GM21515 (cell line): ENCODE data around the gene SPATC1L.
"Not testable (repeated sequence)": the region's sequence is repeated elsewhere in the genome, so short reads cannot be mapped to it uniquely, and the experiment has no call there.

ENCODE experiments used
- ATAC-seq: cut with Tn5 transposase; IDR thresholded peaks from one replicate; pipeline ENCODE4 v1.9.1; 2021; ENCODE audit not compliant: unreplicated experiment

Gene SPATC1L

GRCh38 chr21:46184625-46185555 lies 631 bp upstream of the SPATC1L start:
- ATAC-seq, result no peak

GRCh38 chr21:46183337-46183909 lies 836 bp downstream of the SPATC1L start:
- ATAC-seq, result not testable (repeated sequence)

- ATAC-seq, result no peak
Observed at GRCh38 chr21:46182548-46183336, 1.5 kb downstream of the SPATC1L start.

GRCh38 chr21:46181953-46182547 lies 2.2 kb downstream of the SPATC1L start:
- ATAC-seq, result no peak

GRCh38 chr21:46181436-46181835 lies 2.8 kb downstream of the SPATC1L start:
- no peak for ATAC-seq

- ATAC-seq, result no peak
Observed at GRCh38 chr21:46180778-46181391, 3.4 kb downstream of the SPATC1L start.

GRCh38 chr21:46180079-46180722 lies 4.1 kb downstream of the SPATC1L start:
- ATAC-seq, result no peak

- ATAC-seq, result no peak
Observed at GRCh38 chr21:46179708-46180078, 4.6 kb downstream of the SPATC1L start.

- ATAC-seq, result no peak
Observed at GRCh38 chr21:46178961-46179360, 5.3 kb downstream of the SPATC1L start.

- not testable (repeated sequence) for ATAC-seq
Observed at GRCh38 chr21:46176443-46177129, 7.7 kb downstream of the SPATC1L start.

- ATAC-seq, result no peak
Observed at GRCh38 chr21:46173573-46173972, 10.7 kb downstream of the SPATC1L start.

GRCh38 chr21:46172863-46173528 lies 11.3 kb downstream of the SPATC1L start:
- ATAC-seq, result no peak

GRCh38 chr21:46171996-46172862 lies 12.0 kb downstream of the SPATC1L start:
- ATAC-seq, result no peak

- ATAC-seq, result no peak
Observed at GRCh38 chr21:46171585-46171984, 12.7 kb downstream of the SPATC1L start.

- not testable (repeated sequence) for ATAC-seq
Observed at GRCh38 chr21:46170436-46171193, 13.6 kb downstream of the SPATC1L start.

- no peak for ATAC-seq
Observed at GRCh38 chr21:46168659-46169386, 15.4 kb downstream of the SPATC1L start.

GRCh38 chr21:46168238-46168637 lies 16.0 kb downstream of the SPATC1L start:
- no peak for ATAC-seq
